GM12865 (cell line): ENCODE results near the gene EXOC4.

Source experiments
- DNase-seq: peaks from one replicate; pipeline ENCODE4 v3.0.0; 2010; ENCODE audit warnings: low read depth
- H3K4me3 ChIP-seq: 2 replicates; pipeline ENCODE4 v1.5.1; 2011; ENCODE audit warnings: mild to moderate bottlenecking, low read depth, low read length, control low read depth
- TF ChIP-seq, protein P1 (sequence below): IDR thresholded peaks from 2 replicates; pipeline ENCODE4 v1.5.1; 2011; ENCODE audit warnings: low read length, control low read depth, low read depth, inconsistent platforms; ENCODE audit not compliant: insufficient read depth; ENCODE audit errors: missing control alignments

EXOC4 gene

DNA sequence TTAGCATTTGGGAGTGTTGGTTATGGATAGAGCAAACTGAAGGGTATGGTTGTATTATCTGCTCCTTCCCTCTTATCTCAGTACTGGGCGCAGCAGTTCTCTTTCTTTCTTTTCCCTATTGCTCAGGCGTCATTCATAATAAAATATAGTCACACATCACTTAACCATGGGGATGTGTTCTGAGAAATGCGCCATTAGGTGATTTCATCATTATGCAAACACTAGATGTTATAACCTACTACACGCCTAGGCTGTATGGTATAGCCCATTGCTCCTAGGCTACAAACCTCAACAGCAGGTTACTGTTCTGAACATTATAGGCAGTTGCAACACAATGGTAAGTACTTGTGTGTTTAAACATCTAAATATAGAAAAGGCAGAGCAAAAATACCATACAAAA is 401.7 kb downstream of the EXOC4 start:
- TF ChIP-seq, protein P1, sequence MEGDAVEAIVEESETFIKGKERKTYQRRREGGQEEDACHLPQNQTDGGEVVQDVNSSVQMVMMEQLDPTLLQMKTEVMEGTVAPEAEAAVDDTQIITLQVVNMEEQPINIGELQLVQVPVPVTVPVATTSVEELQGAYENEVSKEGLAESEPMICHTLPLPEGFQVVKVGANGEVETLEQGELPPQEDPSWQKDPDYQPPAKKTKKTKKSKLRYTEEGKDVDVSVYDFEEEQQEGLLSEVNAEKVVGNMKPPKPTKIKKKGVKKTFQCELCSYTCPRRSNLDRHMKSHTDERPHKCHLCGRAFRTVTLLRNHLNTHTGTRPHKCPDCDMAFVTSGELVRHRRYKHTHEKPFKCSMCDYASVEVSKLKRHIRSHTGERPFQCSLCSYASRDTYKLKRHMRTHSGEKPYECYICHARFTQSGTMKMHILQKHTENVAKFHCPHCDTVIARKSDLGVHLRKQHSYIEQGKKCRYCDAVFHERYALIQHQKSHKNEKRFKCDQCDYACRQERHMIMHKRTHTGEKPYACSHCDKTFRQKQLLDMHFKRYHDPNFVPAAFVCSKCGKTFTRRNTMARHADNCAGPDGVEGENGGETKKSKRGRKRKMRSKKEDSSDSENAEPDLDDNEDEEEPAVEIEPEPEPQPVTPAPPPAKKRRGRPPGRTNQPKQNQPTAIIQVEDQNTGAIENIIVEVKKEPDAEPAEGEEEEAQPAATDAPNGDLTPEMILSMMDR = no peak
- DNase-seq = no peak
- no peak overlapping the region for H3K4me3 ChIP-seq

DNA sequence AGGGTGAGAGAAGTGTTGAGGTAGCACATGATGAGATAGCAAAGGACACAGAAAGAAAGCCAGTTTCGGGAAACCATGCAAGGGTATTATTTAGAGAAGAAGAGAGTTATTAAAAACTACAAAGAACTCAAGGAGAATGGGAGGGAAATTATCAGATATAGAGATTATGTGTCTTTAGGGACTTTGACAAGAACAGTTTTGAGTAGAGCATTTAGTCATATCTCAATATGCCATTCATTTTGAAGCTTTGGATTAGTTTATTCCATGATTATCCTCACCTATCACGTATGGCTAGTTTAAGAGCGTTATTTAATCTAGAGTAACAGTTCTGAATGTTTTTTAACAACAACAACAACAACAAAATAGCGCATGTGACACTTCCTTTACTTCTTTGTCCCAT is 409.4 kb downstream of the EXOC4 start:
- DNase-seq = no peak
- TF ChIP-seq, protein P1 = no peak
- H3K4me3 ChIP-seq = no peak overlapping the region

DNA sequence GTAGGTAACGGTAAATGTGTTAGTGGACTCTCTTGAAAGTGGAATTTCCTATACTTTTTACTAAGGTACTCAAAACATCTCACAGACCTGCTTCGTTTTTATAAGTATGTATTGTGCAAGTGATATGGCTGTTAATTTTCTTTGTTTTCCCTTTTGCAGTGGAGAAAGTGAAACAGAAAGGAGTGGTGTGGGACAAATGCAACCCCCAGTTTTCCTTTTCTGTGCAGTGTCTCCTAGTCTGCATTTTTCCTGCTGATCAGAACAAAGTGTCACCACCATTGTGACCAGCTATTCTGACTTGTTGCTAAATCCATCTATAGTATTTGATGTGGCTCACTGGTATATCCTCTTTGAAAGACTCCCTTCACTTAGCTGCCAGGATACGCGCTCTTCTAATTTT is 410.0 kb downstream of the EXOC4 start:
- TF ChIP-seq, protein P1 = no peak
- H3K4me3 ChIP-seq = no peak overlapping the region
- no peak for DNase-seq

DNA sequence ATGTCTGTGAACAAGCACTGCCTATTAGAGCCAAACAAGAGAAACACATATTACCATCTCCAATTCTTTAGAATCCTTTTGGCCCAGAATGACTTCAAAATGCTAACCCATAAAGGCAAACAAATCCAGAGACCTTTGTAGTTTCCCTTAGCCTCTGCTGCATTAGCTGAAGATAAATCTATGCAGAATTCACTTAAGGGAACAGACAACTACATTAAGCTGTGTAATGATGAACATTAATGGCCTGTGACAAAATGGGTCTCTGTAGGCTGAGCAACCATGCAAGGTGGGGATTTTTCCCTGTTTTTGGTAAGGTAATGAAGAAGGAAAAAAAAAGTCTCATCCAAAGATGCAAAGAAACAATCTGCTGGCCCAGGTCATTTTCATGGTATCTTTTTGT is 411.6 kb downstream of the EXOC4 start:
- no peak for DNase-seq
- TF ChIP-seq, protein P1 = no peak
- H3K4me3 ChIP-seq = no peak overlapping the region

DNA sequence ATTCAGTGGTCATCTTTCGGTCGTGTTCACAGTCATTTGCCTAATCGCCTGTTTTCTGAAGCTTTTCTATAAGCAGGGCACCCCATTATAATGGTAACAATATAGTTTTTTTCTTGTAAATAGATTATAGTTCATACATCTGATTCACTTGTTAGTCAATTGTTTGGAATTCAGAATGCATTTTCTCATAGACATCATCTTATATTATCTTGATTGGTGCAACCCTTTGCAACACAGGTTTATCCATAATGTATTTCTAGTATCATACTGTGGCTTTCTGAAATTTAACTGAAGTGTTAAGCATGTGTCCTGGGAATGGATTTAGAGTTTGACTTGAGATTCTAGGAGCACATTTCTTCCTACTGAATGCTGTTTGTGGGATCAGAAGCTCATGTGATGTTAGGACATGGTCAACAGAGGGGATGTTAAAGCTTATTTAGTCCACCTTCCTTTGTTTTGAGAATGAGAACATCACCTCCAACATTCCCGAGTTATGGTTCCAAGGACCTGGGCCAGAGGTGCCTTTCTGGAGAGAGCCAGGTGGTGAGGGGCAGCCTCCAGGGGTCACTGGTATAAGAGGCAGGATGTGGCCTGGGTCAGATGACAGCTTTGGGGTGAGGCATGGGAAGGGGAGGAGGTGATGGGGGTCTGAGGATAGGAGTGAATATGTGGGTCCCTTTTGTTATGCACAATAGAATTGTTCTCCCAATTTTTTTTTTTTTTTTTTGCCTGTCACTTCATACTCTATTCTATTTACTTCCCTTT is 415.6 kb downstream of the EXOC4 start:
- DNase-seq = no peak
- TF ChIP-seq, protein P1 = no peak
- no peak overlapping the region for H3K4me3 ChIP-seq

DNA sequence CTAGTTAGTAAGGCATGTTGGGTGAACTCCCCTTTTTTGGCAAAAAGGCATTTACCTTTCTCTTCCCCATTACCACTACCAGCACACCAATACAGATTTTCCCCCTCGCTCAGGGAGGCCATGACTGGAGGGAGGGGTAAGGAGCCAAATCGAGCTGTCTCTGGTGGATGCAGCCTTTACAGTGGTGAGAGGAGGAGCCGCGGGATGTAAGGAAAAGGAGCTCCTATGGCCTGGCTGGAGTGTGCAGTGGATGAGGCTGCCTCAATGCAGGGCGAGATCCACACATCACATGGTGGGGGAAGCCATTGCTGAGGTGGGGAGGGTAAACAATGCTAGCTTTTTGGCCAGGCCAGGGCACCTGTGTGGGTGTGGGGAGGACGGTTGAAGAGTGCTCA is 416.2 kb downstream of the EXOC4 start:
- H3K4me3 ChIP-seq = no peak overlapping the region
- TF ChIP-seq, protein P1 = no peak
- no peak for DNase-seq

DNA sequence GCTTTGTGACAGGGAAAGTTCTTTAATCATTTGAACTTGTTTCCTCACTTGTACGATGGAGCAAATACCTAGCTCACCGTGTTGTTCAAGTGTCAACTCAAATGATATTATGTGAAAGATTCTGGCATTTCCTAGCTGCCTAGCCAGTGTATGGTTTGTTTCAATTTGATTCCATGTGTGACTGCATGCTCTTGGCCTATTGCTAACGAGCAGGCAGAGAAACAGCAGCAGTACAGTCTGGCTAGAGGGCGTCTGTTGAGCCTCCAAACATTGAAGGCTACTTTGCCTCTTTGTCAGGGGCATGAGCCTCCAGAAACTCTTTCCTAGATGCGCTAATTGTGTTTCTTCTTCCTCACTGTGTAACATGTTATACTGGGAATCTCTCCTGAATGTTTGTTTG is 417.4 kb downstream of the EXOC4 start:
- no peak for DNase-seq
- no peak overlapping the region for H3K4me3 ChIP-seq
- TF ChIP-seq, protein P1 = no peak
